KMS-11 (cell line): ENCODE data around the gene RANBP1.

Experiments used
- H2AFZ ChIP-seq: fragments of 200-600 bp; sonication (generic); 2 replicates; pipeline ENCODE4 v1.6.1; 2016; ENCODE audit warnings: antibody characterized with exemption, mixed run types, low read depth
- H3K27ac ChIP-seq: fragments of 200-600 bp; sonication (generic); 2 replicates; pipeline ENCODE4 v1.6.1; 2016; ENCODE audit warnings: mild to moderate bottlenecking, mixed run types
- H3K27me3 ChIP-seq: fragments of 200-600 bp; sonication (generic); 2 replicates; pipeline ENCODE4 v1.6.1; 2017; ENCODE audit warnings: mild to moderate bottlenecking, low read depth, mixed run types, moderate library complexity; ENCODE audit not compliant: insufficient read depth
- H3K36me3 ChIP-seq: fragments of 200-600 bp; sonication (generic); 2 replicates; pipeline ENCODE4 v1.6.1; 2017; ENCODE audit warnings: mild to moderate bottlenecking, mixed run types; ENCODE audit not compliant: insufficient read depth
- H3K4me1 ChIP-seq: fragments of 200-600 bp; sonication (generic); 2 replicates; pipeline ENCODE4 v1.6.1; 2016; ENCODE audit warnings: mild to moderate bottlenecking, low read depth, mixed run types; ENCODE audit not compliant: poor library complexity, severe bottlenecking
- H3K4me2 ChIP-seq: fragments of 200-600 bp; sonication (generic); 2 replicates; pipeline ENCODE4 v1.7.0; 2016; ENCODE audit warnings: mild to moderate bottlenecking, mixed run types
- H3K4me3 ChIP-seq: fragments of 200-600 bp; sonication (generic); IDR thresholded peaks from 2 replicates; pipeline ENCODE4 v1.6.1; 2017; ENCODE audit warnings: low read depth, low read length, mixed read lengths; ENCODE audit not compliant: insufficient read depth
- H3K79me2 ChIP-seq: fragments of 200-600 bp; sonication (generic); 2 replicates; pipeline ENCODE4 v1.6.1; 2016; ENCODE audit warnings: low read depth, mixed run types; ENCODE audit not compliant: insufficient read depth
- H3K9ac ChIP-seq: fragments of 200-600 bp; sonication (generic); 2 replicates; pipeline ENCODE4 v1.6.1; 2016; ENCODE audit warnings: mild to moderate bottlenecking, mixed run types
- H4K20me1 ChIP-seq: fragments of 200-600 bp; sonication (generic); 2 replicates; pipeline ENCODE4 v1.6.1; 2016; ENCODE audit warnings: mild to moderate bottlenecking, mixed run types; ENCODE audit not compliant: insufficient read depth
- TF ChIP-seq, protein P1 (sequence below): fragments of 200-600 bp; sonication (generic); conservative IDR thresholded peaks from 2 replicates; pipeline ENCODE4 v1.6.1; 2017; ENCODE audit warnings: low read depth, mild to moderate bottlenecking, antibody characterized with exemption, low read length, moderate library complexity, mixed read lengths

RANBP1 gene

DNA sequence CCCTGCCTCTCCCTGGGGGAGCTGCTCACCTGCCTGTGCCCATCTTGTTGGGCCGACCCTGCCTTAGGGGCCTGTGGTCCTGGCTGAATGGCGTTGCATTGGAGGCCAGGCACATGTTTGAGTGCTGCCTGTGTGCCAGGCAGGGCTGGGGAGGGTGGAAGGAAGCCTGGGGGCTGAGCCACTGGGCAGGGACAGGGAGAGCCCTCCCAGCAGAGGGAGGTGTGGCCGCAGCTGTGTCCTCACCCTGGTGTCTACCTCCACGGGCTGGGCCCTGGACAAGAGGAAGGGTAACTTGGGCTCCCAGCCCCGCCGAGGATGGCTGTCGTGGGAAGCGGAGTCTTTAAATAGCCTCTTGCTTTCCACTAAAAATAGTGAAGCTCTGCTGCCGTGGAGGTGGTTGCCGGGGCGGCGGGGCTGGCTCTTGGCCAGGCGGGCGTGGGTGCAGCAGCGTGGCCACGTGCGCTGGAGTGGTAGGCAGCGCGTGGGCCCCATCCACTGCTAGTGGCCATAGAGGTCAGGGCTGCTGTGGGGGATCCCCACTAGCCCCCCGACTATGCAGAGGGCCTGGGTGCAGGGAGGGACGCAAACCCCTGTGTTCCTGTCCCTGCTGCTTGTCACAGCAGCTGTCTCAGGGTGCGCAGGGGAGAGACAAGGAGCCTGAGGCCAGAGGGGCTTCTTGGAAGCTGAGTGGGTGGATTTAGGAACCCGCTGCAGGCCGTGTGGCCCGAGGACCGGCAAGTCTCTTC, 21.9 kb downstream of the RANBP1 start:
- no peak overlapping the region for H3K9ac ChIP-seq
- H3K4me2 ChIP-seq: no peak overlapping the region
- no peaks in the 10 kb centered on the region for H3K36me3 ChIP-seq
- no peak overlapping the region for H3K4me3 ChIP-seq
- H4K20me1 ChIP-seq: no peaks in the 10 kb centered on the region
- H3K4me1 ChIP-seq: no peaks in the 10 kb centered on the region
- no peak overlapping the region for H3K27ac ChIP-seq
- TF ChIP-seq, protein P1, sequence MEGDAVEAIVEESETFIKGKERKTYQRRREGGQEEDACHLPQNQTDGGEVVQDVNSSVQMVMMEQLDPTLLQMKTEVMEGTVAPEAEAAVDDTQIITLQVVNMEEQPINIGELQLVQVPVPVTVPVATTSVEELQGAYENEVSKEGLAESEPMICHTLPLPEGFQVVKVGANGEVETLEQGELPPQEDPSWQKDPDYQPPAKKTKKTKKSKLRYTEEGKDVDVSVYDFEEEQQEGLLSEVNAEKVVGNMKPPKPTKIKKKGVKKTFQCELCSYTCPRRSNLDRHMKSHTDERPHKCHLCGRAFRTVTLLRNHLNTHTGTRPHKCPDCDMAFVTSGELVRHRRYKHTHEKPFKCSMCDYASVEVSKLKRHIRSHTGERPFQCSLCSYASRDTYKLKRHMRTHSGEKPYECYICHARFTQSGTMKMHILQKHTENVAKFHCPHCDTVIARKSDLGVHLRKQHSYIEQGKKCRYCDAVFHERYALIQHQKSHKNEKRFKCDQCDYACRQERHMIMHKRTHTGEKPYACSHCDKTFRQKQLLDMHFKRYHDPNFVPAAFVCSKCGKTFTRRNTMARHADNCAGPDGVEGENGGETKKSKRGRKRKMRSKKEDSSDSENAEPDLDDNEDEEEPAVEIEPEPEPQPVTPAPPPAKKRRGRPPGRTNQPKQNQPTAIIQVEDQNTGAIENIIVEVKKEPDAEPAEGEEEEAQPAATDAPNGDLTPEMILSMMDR: no peak
- H2AFZ ChIP-seq: no peak overlapping the region
- H3K79me2 ChIP-seq: peaks cover 1% of the 10 kb centered on the region; the same call in 1 of the 2 replicates
- H3K27me3 ChIP-seq: no peaks in the 10 kb centered on the region

DNA sequence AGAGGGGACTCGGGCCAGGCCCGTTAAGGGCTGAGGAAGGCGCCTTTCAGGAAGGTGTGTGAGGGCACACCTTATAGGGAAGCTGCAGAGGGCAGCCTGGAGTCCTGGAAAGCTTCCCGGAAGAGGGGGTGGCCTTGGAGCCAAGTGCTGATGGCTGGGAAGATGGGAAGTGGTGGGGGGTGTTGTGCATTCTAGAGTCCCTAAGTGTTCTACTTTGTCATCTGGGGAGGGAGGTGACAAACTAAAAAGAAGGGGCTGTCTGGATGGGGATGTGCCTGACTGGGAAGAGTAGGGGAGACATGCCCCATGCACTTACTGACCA, 22.5 kb downstream of the RANBP1 start:
- H3K4me2 ChIP-seq: no peak overlapping the region
- H4K20me1 ChIP-seq: no peaks in the 10 kb centered on the region
- no peak overlapping the region for H3K27ac ChIP-seq
- H3K4me3 ChIP-seq: no peak overlapping the region
- TF ChIP-seq, protein P1: no peak
- no peaks in the 10 kb centered on the region for H3K27me3 ChIP-seq
- H3K36me3 ChIP-seq: no peaks in the 10 kb centered on the region
- H3K4me1 ChIP-seq: no peaks in the 10 kb centered on the region
- H3K79me2 ChIP-seq: no peaks in the 10 kb centered on the region
- H2AFZ ChIP-seq: no peak overlapping the region
- no peak overlapping the region for H3K9ac ChIP-seq

DNA sequence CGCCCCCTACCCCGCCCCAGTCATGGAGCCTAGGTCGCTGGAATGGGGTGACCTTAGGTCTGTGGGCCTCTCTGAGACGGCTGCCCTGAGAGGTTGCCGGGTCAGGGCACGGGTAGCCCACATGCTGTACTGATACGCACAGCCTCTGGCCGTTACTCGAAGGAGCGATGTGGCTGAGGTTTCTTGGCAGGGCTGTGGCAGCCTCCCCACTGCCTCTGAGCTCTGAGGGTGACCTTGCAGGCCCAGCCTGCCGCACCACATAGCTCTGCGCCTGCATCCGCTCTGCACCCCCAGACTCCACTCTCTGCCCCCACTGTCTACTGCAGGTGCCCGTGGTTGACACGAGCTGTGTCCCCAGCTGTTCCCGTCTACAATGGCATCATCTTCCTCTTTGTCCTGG, 23.0 kb downstream of the RANBP1 start:
- H3K4me1 ChIP-seq: no peaks in the 10 kb centered on the region
- TF ChIP-seq, protein P1: no peak
- no peak overlapping the region for H3K27ac ChIP-seq
- H3K27me3 ChIP-seq: no peaks in the 10 kb centered on the region
- no peak overlapping the region for H2AFZ ChIP-seq
- H4K20me1 ChIP-seq: no peaks in the 10 kb centered on the region
- no peaks in the 10 kb centered on the region for H3K36me3 ChIP-seq
- no peak overlapping the region for H3K4me3 ChIP-seq
- H3K79me2 ChIP-seq: no peaks in the 10 kb centered on the region
- H3K9ac ChIP-seq: no peak overlapping the region
- no peak overlapping the region for H3K4me2 ChIP-seq

DNA sequence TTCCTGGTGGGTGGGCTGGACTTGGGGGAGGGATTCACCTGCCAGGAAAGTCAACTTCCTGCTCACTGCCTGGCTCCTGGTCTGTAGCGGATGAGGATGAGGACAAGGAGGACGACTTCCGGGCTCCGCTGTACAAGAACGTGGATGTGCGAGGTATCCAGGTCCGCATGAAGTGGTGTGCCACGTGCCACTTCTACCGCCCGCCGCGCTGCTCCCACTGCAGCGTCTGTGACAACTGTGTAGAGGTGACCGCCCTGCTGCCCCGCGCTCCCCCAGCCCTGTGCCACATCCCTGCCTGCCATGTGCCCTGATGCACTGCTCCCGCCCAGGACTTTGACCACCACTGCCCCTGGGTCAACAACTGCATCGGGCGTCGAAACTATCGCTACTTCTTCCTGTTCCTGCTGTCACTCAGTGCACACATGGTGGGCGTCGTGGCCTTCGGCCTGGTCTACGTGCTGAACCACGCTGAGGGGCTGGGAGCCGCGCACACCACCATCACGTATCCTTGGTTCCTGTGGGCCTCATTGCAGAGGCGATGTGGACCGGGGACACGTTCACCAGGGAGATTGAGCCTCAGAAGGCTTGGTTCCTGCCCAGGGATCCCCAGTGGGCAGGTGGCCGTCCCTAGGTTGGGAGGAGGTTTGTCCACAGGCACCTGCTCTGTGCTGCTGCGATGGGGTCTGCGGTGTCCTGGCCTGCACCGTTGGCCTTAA, 23.6 kb downstream of the RANBP1 start:
- H3K4me1 ChIP-seq: no peaks in the 10 kb centered on the region

More for the DNA sequence above, 23.6 kb downstream of the RANBP1 start:
- no peak overlapping the region for H2AFZ ChIP-seq
- no peak overlapping the region for H3K9ac ChIP-seq
- H3K79me2 ChIP-seq: no peaks in the 10 kb centered on the region
- no peak overlapping the region for H3K4me2 ChIP-seq
- no peaks in the 10 kb centered on the region for H4K20me1 ChIP-seq
- no peaks in the 10 kb centered on the region for H3K27me3 ChIP-seq
- TF ChIP-seq, protein P1: no peak
- no peaks in the 10 kb centered on the region for H3K36me3 ChIP-seq
- no peak overlapping the region for H3K4me3 ChIP-seq
- H3K27ac ChIP-seq: no peak overlapping the region
